ENCODE results near the gene HEPN1.

Gene HEPN1

GRCh38 chr11:124902616-124903015, 16.4 kb upstream of the HEPN1 start:
- no peak for DNase-seq

DNA sequence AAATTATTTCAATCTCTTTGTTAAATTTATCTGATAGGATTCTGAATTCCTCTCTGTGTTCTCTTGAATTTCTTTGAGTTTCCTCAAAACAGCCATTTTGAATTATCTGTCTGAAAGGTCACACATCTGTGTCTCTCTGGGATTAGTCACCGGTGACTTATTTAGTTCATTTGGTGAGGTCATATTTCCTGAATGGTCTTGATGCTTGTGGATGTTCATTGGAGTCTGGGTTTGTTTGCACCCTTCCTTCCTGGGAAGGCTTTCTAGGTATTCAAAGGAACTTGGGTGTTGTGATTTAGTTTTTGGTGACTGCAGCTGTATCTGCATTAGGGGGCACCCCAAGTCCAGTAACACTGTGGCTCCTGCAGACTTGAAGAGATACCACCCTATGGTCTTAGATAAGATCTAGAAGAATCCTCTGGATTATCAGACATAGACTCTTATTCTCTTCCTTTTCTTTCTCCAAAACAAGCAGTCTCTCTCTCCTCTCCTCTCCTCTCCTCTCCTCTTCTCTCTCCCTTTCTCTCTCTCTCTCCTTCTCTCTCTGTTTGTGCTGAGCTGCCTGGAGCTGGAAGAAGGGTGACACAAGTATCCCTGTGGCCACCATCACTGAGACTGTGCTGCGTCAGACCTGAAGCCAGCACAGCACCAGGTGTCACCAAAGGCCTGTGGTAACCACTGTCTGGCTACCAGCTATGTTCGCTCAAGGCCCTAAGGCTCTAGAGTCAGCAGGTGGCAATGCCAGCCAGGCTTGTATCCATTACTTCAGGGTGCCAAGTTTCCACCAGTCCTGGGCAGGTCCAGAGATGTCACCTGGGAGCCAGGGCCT, 3.3 kb upstream of the HEPN1 start:
- no peak for DNase-seq

DNA sequence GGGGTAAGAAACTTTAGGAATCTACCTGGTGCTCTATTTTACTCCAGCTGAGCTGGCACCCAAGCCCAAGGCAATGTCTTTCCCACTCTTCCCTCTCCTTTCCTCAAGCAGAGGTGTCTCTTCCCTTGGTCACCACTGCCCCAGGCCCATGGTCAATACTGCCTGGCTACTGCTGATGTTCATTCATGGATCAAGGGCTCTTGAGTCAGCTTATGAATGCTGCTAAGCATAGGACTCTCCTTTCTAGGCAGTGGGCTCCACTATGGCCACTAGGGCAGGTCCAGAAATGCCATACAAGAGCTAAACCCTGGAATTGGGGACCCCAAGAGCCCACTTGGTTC, 2.7 kb upstream of the HEPN1 start:
- no peak for DNase-seq

DNA sequence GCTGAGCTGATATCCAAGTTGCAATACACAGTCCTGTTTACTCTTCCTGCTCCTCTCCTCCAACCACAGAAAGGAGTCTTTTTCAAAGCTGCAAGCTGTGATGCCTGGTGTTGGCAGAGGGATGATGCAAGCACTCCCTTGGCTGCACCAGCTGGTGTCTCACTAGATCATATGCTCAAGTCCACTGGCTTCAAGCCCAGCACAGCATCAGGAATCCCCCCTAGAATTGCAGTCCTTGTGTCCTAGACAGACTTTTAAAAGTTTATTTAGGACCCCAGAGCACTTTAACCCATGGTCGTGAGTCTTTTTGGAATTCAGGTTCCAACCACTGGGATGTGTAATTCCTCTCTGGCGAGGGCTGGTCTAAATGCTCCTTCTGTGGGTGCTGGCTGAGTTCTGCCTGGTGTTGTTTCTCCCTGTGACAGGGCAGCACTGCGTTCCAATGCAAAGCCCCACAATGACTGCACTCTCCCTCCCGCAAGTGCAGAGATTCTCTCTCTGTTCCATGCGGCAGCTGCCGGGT, 1.9 kb upstream of the HEPN1 start:
- DNase-seq: no peak

- no peak for DNase-seq
These were observed 848 bp downstream of the HEPN1 start for GRCh38 chr11:124919898-124920297.

DNA sequence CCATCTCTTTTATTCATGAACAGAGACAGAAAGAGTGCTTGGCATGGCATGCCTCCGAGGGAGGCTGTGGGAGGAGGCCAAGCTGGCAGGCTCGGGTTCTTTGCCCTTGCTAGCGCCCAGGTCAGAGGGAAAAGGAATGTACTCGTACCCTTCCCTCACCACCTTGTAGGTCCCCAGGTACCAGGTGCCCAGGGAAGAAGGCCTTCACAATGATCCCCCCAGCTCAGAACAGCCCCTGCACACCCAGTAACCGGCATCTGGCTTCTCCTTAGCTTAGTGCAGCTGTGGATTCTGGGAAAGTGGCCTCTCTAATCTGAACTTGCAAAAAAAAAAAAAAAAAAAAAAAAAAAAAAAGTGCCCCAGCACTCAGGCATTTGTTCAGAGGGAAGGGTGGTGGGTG, 1.3 kb downstream of the HEPN1 start:
- DNase-seq: no peak

DNA sequence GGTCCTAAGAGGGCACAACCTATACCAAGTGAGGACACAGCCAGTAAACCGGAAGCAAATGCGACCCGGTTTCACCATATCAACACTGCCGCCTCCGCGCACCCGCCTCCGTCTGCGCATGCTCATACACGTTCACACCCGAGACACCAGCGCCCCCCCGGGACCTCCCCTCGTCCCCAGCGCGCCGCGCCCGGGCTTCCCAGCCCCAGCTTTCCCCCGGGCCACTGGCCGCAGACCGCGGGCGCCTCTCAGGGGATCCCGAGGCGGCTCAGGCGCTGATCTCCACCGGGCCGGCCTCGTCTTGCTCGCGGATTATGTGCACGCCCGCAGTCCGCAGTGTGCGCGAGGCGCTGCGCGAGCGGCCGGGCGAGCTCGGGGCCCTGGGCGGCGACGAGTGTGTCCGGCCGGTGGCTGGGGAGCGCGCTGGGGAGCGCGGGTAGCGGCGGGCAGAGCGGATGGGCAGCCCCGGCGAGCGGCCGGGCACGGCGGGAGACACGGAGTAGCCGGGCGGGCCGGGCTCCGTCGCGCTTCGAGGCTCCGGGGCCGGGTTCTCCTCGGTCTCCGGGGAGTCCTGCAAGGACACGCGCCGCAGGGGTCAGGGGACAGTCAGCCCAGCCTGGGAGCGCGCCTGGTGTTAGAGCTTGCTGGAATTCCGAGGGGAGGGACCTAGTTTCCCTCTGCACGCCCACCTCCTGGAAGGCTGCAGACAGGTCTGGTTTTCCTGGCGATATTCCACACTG, 2.0 kb downstream of the HEPN1 start:
- no peak for DNase-seq

DNA sequence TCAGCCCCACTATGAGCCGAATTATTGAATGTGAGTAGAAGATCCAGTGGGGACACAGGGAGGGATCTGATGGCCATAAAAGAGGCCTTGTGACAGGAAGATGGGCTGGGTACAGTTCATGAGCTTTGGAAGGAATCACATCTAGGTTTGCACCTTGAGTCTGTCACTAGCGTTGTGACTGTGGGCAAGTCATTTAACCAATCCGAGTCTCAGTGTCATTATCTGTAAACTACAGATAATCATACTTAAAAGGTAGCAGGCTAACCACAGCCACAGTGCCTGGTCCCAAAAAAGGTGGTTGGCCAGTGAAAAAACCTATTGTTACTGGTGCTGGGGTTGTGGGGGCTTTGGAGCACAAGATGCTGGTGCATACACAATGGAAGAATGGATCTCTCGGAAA, 3.8 kb downstream of the HEPN1 start:
- no peak for DNase-seq

DNA sequence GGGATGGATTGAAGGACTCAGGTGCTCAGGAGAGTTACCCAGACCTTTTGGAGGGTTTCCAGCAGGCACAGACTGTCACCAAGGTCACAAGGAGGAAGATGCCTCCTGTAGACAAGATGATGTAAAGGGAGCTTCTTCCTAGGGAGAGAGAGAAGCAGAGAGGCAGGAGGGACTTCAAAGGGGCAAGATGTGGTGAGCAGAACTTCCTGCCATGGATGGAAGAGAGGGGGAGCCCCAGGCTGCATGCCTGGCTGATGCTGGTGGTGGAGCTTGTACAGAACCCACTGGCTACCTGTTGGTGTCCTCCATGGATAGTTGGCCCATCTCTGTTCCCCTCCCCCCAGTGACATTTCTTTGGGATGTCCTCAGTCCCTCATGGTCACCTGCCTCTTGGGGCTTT, 4.2 kb downstream of the HEPN1 start:
- DNase-seq: no peak

GRCh38 chr11:124928942-124929665, 10.1 kb downstream of the HEPN1 start:
- no peak for DNase-seq

DNA sequence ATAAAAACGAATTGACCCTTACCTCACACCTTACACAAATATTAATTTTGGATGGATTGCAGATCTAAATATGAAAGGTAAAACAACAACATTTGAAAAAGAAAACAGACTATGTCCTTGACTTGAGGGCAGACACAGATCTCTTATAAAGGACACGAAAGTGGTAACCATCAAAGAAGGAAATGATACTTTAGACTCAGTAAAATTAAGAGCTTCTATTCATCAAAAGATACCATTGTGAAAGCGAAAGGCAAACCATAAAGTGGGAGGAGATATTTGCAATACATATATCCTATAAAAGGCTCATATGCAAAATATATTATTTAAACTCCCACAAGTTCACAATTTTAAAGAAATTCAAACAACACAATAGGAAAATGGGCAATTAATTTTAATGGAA, 11.7 kb downstream of the HEPN1 start:
- DNase-seq: no peak

DNA sequence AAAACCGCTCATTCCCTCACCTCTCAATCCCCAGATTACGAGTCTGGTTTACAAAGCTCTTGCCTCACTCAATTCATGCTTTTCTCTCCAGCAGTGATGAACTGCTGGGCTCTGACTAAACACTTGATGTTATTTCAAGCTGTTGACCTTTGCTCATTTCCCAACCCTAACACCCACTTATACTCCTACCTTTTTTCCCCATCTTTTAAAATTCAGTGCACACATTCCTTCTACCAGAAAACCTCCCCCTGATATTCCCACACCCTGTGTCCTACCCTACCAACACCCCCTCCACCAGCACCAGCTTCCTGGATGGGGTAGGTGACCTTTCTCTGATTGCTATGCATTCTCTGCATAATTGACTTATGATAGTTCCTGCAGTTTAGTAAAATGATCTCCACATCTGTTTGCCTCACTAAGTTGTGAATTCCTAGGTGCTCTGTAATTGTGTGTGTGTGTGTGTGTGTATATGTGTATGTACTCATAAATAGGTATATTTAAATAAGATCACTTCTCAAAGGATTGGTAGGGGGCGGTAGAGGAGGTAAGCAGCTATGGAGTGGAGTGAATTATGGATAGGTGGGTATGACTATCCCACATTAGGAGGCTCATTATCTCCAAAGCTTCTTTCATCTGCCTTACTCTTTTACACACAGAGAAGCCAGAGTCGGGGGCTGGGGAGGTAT, 16.0 kb downstream of the HEPN1 start:
- no peak for DNase-seq

GRCh38 chr11:124935548-124936514, 16.8 kb downstream of the HEPN1 start, which contains the start of gene HEPACAM:
Gene HEPACAM (minus strand): TSS chr11:124936047. CDS start chr11:124936006, 41 bp downstream.
- no peak for DNase-seq

GRCh38 chr11:124937336-124937935, 18.4 kb downstream of the HEPN1 start:
- no peak for DNase-seq

GRCh38 chr11:124938206-124938765, 19.2 kb downstream of the HEPN1 start:
- no peak for DNase-seq

GRCh38 chr11:124938970-124939369, 19.9 kb downstream of the HEPN1 start:
- DNase-seq: no peak

DNA sequence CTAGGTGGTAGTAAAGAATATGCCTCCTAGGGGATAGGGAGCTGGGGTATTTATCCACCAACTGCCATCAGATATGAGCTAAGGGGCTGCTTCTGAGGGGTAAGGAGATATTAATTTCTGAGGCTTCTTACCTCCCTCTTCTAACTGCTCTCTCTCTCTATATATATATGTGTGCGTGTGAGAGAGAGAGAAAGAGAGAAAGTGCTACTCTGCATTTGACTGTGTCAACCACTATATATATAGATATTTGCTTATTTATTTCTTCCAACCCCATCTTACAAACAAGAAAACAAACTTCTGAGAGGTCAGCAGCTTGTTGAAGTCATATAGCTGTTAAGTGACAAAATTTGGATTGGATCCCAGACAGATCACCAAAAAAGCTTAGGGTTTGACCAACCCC, 22.7 kb downstream of the HEPN1 start:
- no peak for DNase-seq

DNA sequence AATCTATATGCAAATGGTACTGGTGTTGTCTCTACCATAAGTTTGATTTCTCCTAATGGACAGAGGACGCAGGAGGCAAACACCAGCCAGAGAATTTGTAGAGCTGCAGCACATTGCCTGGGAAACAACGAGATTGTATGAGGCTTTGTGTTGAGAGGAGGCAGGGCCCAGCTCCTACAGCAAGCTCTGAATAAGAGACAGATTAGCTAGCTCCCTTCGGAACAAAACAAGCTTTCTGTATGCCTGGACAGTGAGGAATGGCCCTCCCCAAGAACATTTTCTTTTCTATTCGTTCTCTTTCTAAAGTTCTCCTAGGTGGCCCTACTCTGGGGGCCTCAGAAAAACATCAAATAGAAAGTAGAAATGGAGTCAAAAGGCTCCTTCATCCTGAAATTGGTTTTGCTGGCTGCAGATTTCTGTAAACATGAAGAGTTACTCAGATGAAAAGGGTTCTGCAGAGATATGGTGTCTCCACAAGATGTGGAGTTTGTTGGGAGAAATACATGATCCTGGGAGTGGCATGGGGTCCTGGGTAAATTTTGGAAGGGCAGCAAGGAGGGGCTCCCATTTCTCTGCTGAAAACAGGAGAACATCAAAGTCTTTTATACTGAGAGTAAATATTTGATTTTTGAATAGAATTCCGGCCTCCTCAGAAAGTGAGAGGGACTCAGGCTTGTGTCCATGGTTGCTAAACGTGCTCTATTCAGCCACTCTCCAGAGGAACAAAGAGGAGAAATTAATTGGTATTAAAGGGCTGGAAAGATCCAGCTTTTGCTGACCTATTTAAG, 23.6 kb downstream of the HEPN1 start:
- no peak for DNase-seq

GRCh38 chr11:124943254-124943616, 24.2 kb downstream of the HEPN1 start:
- DNase-seq: no peak

DNA sequence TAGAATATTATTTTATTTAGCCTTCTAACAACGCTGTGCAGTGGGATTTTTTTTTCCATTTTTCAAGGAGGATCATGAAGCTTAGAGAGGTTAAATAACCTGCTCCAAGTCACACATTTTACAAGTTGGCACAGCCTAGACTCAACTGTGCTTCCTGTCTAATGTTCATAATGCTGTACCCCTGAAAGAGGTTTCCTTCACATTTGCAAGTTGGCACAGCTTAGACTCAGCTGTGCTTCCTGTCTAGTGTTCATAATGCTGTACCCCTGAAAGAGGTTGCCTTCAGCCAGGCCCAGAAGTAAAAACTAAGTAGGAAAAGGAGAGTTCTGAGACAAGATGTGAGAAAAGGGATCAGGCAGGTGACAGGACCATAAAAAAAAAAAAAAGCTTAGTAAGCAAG, 24.7 kb downstream of the HEPN1 start:
- DNase-seq: no peak
